PFSK-1 (cell line): Measurements from ENCODE around the gene KCNH1.

Source experiments
- FOXP2 ChIP-seq: optimal IDR thresholded peaks from 2 replicates; pipeline ENCODE3; 2011; ENCODE audit warnings: borderline replicate concordance, control low read depth, inconsistent platforms; ENCODE audit not compliant: insufficient read depth; ENCODE audit errors: extremely low read length, extremely low read depth
- POLR2AphosphoS5 ChIP-seq: IDR thresholded peaks from 2 replicates; pipeline ENCODE4 v1.6.1; 2012; ENCODE audit warnings: low read depth, mild to moderate bottlenecking, control low read depth, low read length, moderate library complexity
- REST ChIP-seq, 2 experiments: IDR thresholded peaks; 2 replicates each; pipeline versions ENCODE4 v1.6.1 to v1.8.0; 2011 to 2012; ENCODE audit warnings: low read depth in 2 of 2, low read length in 2 of 2, control low read depth in 1 of 2, inconsistent platforms in 1 of 2, mild to moderate bottlenecking in 1 of 2, moderate library complexity in 1 of 2; ENCODE audit not compliant: insufficient read depth in 1 of 2
- SIN3A ChIP-seq: IDR thresholded peaks from 2 replicates; pipeline ENCODE4 v1.6.1; 2012; ENCODE audit warnings: mild to moderate bottlenecking, low read length, moderate library complexity, borderline replicate concordance; ENCODE audit not compliant: insufficient read depth
- TAF1 ChIP-seq: IDR thresholded peaks from 2 replicates; pipeline ENCODE4 v1.6.1; 2012; ENCODE audit warnings: low read length, control low read depth, borderline replicate concordance; ENCODE audit not compliant: insufficient read depth

GRCh38 chr1:210898473-210898872 lies 235.5 kb downstream of the KCNH1 start:
- TF ChIP-seq POLR2AphosphoS5 = no peak
- no peak for TF ChIP-seq TAF1
- TF ChIP-seq SIN3A = no peak
- no peak for TF ChIP-seq REST (IDR thresholded peaks at IDR 0.05; ENCODE audit: insufficient read depth in 1 of 2, low read depth in 2 of 2, low read length in 2 of 2)
- TF ChIP-seq FOXP2 = no peak
